GM12878 (cell line): Measurements from ENCODE around the gene IRAK2.

Experiments
- BCL3 ChIP-seq: IDR thresholded peaks from 2 replicates; pipeline ENCODE4 v1.6.1; 2011; ENCODE audit warnings: borderline replicate concordance, low read depth, mild to moderate bottlenecking, moderate library complexity, low read length; ENCODE audit not compliant: insufficient read depth, poor library complexity, severe bottlenecking
- BHLHE40 ChIP-seq, 2 experiments: fragments of 450-650 bp in 1 of 2; IDR thresholded peaks; 2 replicates each; pipeline ENCODE4 v1.6.1; 2011 to 2017; ENCODE audit warnings: low read depth in 2 of 2, borderline replicate concordance in 1 of 2, improper control_type of control experiment in 1 of 2, low read length in 1 of 2, mild to moderate bottlenecking in 1 of 2
- CBFB ChIP-seq: IDR thresholded peaks from 2 replicates; pipeline ENCODE4 v1.6.1; 2016; ENCODE audit warnings: antibody characterized with exemption, low read depth
- CREB1 ChIP-seq: IDR thresholded peaks from 2 replicates; pipeline ENCODE4 v1.6.1; 2012; ENCODE audit warnings: low read depth, mild to moderate bottlenecking, inconsistent platforms
- CTCF ChIP-seq, 3 experiments: IDR thresholded peaks in 2 of 3; conservative IDR thresholded peaks in 1 of 3; 2 replicates each; pipeline ENCODE4 v1.5.1; 2011; ENCODE audit warnings: low read depth in 3 of 3, low read length in 3 of 3, mild to moderate bottlenecking in 3 of 3, control low read depth in 2 of 3, moderate library complexity in 2 of 3, inconsistent platforms in 1 of 3, mixed read lengths in 1 of 3; ENCODE audit not compliant: control insufficient read depth in 2 of 3, insufficient read depth in 1 of 3; ENCODE audit errors: extremely low read depth in 1 of 3
- DPF2 ChIP-seq: fragments of 450-650 bp; IDR thresholded peaks from 2 replicates; pipeline ENCODE4 v1.6.1; 2017; ENCODE audit warnings: mild to moderate bottlenecking
- EP300 ChIP-seq, 2 experiments: fragments of 150-350 bp in 1 of 2; IDR thresholded peaks; 2 replicates each; pipeline ENCODE4 v1.6.1; 2011 to 2012; ENCODE audit warnings: low read depth in 2 of 2, low read length in 2 of 2, borderline replicate concordance in 1 of 2, improper control_type of control experiment in 1 of 2, inconsistent platforms in 1 of 2; ENCODE audit not compliant: control insufficient read depth in 1 of 2
- EZH2 ChIP-seq: IDR thresholded peaks from 2 replicates; pipeline ENCODE4 v1.6.1; 2012; ENCODE audit warnings: low read depth, mild to moderate bottlenecking, control low read depth, inconsistent platforms, low read length, borderline replicate concordance; ENCODE audit not compliant: control insufficient read depth
- POLR2A ChIP-seq: IDR thresholded peaks from 2 replicates; pipeline ENCODE4 v1.6.1; 2011; ENCODE audit warnings: low read depth, mild to moderate bottlenecking, low read length
- POLR2AphosphoS5 ChIP-seq: IDR thresholded peaks from 2 replicates; pipeline ENCODE4 v1.6.1; 2011; ENCODE audit warnings: mild to moderate bottlenecking, low read length, inconsistent platforms
- SKIL ChIP-seq: fragments of 450-650 bp; IDR thresholded peaks from 2 replicates; pipeline ENCODE4 v1.6.1; 2017; ENCODE audit warnings: mild to moderate bottlenecking, low read depth, inconsistent platforms; ENCODE audit not compliant: poor library complexity, severe bottlenecking
- TARDBP ChIP-seq: IDR thresholded peaks from 2 replicates; pipeline ENCODE4 v1.6.1; 2016; ENCODE audit warnings: borderline replicate concordance
- ZNF24 ChIP-seq: fragments of 450-650 bp; IDR thresholded peaks from 2 replicates; pipeline ENCODE4 v1.6.1; 2017; ENCODE audit warnings: antibody characterized with exemption, mild to moderate bottlenecking

GRCh38 chr3:10260211-10260701 is 95.5 kb downstream of the IRAK2 start:
- no peak for TF ChIP-seq EZH2
- TF ChIP-seq TARDBP = no peak
- no peak for TF ChIP-seq POLR2A
- no peak for TF ChIP-seq CTCF (IDR thresholded peaks at IDR 0.05 in 2 of 3, conservative IDR thresholded peaks at IDR 0.05 in 1 of 3; ENCODE audit: control insufficient read depth in 2 of 3, extremely low read depth in 1 of 3, insufficient read depth in 1 of 3, low read depth in 3 of 3, low read length in 3 of 3)
- TF ChIP-seq EP300 (IDR thresholded peaks at IDR 0.05; ENCODE audit: borderline replicate concordance in 1 of 2, control insufficient read depth in 1 of 2, low read depth in 2 of 2, low read length in 2 of 2) = no peak
- TF ChIP-seq ZNF24 = no peak
- TF ChIP-seq BHLHE40 (IDR thresholded peaks at IDR 0.05; ENCODE audit: borderline replicate concordance in 1 of 2, low read depth in 2 of 2, low read length in 1 of 2) = no peak
- TF ChIP-seq POLR2AphosphoS5 = no peak
- no peak for TF ChIP-seq CREB1
- TF ChIP-seq CBFB = no peak
- TF ChIP-seq BCL3 = no peak
- TF ChIP-seq SKIL = no peak
- no peak for TF ChIP-seq DPF2
